GM21717 (cell line): ENCODE results near the gene GLIS2.
"Not testable (repeated sequence)": the region's sequence is repeated elsewhere in the genome, so short reads cannot be mapped to it uniquely, and the experiment has no call there.

ENCODE experiments used
- ATAC-seq: cut with Tn5 transposase; IDR thresholded peaks from one replicate; pipeline ENCODE4 v1.9.1; 2021; ENCODE audit warnings: mild to moderate bottlenecking, moderate library complexity; ENCODE audit not compliant: unreplicated experiment

GLIS2 gene

GRCh38 chr16:4333714-4334113 lies 17.8 kb downstream of the GLIS2 start:
- not testable (repeated sequence) for ATAC-seq

GRCh38 chr16:4334724-4335495 lies 19.0 kb downstream of the GLIS2 start:
- ATAC-seq, result no peak

DNA sequence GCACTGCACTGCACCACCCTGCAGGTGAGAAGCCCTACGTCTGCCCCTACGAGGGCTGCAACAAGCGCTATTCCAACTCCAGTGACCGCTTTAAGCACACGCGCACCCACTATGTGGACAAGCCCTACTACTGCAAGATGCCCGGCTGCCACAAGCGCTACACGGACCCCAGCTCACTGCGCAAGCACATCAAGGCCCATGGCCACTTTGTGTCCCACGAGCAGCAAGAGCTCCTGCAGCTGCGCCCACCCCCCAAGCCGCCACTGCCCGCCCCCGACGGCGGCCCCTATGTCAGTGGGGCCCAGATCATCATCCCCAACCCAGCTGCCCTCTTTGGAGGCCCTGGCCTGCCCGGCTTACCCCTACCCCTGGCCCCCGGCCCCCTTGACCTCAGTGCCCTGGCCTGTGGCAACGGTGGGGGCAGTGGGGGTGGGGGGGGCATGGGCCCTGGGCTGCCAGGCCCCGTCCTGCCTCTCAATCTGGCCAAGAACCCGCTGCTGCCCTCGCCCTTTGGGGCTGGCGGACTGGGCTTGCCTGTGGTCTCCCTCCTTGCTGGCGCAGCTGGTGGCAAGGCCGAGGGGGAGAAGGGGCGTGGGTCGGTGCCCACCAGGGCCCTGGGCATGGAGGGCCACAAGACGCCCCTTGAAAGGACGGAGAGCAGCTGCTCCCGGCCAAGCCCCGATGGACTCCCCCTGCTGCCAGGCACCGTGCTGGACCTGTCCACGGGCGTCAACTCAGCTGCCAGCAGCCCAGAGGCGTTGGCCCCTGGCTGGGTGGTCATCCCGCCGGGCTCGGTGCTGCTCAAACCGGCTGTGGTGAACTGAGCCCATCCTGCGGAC lies 21.1 kb downstream of the GLIS2 start:
- ATAC-seq, result no peak

DNA sequence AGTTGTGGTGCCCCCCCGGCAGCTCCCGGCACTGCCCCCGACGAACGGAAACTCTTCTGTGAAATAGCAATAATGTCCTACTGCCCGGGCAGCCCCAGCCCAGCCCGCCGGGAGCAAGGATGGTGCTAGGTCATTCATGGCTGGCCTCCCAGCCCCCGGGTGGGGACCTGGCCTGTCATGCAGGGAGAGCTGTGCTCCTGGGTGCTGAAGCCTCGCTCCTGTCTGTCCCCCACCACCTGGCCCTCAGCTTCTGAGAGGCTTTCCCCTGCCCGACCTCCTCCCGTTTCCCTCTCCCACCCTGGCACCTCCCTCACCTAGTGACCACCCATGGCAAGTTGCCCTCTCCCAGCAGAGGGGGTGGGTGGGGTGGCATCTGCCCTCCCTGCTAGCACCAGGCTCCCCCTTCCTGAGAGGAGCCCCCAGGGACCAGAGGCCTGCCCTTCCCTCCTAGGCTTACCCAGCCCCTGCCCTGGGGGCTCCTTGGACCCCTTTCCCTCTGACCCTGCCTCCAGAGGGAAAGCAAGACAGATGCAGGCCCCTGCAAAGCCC lies 21.7 kb downstream of the GLIS2 start:
- ATAC-seq, result no peak

- ATAC-seq, result no peak
Observed at GRCh38 chr16:4338125-4338582, 22.3 kb downstream of the GLIS2 start.

DNA sequence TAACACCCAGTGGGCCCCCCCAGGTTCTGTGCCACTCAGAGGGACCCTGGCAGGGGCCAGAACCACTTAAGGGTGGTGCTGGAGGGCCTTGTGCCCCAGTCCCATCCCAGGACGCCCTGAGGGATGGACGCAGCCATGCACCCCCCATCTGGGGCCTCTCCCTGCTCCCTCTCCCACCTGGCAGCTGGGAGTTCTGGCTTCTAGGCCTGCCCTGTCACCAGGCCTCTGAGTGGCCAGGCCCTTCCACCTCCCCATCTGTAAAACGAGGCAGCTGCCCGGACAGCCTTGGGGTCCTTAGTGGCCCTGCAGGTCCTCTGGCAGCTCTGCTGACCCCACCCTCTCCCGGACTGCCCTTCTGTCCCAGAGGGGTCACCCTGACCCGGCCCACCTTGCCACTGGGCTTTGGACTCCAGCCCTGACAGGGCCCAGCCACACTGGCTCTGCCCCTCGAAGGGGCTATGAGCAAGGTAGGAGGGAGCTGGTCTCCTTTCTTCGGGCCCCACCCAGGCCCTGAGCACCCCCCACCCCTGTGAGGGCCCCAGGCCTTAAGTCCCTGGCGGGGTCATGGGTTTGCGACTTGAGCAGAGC lies 22.9 kb downstream of the GLIS2 start:
- no peak for ATAC-seq

GRCh38 chr16:4339455-4339854 lies 23.6 kb downstream of the GLIS2 start:
- ATAC-seq, result no peak

DNA sequence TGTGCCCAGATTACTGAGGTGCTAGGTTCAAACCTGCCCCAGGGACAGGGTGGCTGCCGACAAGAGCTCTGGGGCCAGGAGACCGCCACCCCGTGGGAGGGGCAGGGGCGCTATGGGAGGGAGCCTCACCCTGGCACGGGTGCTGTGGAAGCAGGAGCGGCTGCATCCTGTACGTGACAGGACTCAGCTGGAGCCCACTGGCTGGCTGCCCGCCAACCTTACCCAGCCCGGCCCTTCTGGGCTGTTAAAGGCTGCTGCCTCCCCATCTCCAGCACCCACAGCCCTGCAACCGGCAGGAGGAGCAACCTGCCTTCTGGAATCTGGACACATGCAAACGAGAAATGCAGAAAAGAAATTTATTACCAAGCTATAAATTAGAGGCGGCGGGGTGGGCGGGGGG lies 24.0 kb downstream of the GLIS2 start:
- no peak for ATAC-seq

GRCh38 chr16:4340443-4340842 lies 24.6 kb downstream of the GLIS2 start:
- ATAC-seq, result no peak

- no peak for ATAC-seq
Observed at GRCh38 chr16:4341250-4341649, 25.4 kb downstream of the GLIS2 start.

DNA sequence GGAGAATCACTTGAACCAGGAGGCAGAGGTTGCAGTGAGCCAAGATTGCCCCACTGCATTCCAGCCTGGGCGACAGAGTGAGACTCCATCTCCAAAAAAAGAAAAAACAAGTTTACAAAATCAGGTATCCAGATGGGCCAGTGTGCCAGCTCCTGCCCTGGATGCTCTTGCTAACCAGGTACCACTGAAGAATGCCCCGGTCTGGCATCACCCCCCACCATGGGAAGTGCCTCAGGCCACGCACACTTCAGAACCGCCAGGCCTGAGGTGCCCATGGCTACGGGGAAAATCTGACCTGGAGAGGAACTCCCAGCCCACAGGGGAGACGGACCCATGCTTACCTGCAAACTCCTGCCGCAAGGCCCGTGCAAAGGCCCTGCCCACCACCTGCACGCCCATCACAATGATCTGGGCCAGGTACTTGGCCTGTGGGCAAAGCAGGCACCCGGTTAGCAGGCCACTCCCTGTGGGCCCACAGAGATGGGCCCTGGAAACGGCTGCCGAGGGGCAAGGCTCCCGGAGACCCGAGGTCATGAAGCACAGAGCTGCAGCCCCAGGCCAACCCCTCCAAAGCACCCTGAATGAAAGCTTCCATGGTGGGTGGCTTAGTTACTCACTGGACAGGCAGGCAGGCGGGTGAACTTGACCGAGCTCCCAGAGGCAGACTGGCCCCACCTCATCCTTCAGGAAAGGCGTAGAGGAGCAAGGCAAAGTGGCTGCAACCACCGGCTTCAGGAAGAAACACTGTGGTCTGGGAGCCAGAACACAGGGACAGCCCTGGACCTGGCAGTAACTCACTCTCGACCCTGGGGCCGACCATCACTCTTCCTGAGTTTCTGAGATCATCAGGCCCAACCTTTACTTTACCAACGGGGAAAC lies 27.2 kb downstream of the GLIS2 start:
- ATAC-seq, result no peak

DNA sequence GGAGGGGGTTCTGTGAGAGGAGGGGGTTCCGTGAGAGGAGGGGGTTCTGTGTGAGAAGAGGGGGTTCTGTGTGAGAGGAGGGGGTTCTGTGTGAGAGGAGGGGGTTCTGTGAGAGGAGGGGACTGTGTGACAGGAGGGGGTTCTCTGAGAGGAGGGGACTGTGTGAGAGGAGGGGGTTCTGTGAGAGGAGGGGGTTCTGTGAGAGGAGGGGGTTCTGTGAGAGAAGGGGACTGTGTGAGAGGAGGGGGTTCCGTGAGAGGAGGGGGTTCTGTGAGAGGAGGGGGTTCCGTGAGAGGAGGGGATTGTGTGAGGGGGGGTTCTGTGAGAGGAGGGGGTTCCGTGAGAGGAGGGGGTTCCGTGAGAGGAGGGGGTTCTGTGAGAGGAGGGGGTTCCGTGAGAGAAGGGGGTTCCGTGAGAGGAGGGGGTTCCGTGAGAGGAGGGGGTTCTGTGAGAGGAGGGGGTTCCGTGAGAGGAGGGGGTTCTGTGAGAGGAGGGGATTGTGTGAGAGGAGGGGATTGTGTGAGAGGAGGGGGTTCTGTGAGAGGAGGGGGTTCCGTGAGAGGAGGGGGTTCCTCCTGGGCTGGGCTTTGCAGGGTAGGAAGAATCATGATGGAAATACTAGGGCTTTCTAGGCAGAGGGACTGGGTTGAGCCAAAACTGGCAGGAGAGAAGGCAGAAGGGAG lies 28.6 kb downstream of the GLIS2 start:
- ATAC-seq, result not testable (repeated sequence)

GRCh38 chr16:4344983-4345835 lies 29.3 kb downstream of the GLIS2 start:
- no peak for ATAC-seq

GRCh38 chr16:4345836-4346781 lies 30.2 kb downstream of the GLIS2 start:
- no peak for ATAC-seq

DNA sequence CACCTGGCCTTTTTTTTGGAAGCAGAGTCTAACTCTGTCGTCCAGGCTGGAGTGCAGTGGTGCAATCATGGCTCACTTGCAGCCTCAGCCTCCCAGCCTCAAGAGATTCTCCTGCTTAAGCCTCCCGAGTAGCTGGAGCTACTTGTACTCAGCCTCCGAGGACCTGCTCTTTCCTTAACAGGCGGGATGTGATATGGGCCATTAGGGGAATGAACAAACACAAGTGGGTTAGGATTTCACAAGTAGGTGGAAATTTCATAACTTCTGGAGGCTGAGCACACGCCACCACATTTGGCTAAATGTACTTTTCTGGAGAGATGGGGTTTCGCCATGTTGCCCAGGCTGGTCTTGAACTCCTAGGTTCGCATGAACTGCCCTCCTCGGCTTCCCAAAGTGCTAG lies 31.1 kb downstream of the GLIS2 start:
- no peak for ATAC-seq

GRCh38 chr16:4347765-4348509 lies 32.1 kb downstream of the GLIS2 start:
- no peak for ATAC-seq

GRCh38 chr16:4349332-4349731 lies 33.5 kb downstream of the GLIS2 start:
- no peak for ATAC-seq
